ENCODE results near the gene RAB36.

DNA sequence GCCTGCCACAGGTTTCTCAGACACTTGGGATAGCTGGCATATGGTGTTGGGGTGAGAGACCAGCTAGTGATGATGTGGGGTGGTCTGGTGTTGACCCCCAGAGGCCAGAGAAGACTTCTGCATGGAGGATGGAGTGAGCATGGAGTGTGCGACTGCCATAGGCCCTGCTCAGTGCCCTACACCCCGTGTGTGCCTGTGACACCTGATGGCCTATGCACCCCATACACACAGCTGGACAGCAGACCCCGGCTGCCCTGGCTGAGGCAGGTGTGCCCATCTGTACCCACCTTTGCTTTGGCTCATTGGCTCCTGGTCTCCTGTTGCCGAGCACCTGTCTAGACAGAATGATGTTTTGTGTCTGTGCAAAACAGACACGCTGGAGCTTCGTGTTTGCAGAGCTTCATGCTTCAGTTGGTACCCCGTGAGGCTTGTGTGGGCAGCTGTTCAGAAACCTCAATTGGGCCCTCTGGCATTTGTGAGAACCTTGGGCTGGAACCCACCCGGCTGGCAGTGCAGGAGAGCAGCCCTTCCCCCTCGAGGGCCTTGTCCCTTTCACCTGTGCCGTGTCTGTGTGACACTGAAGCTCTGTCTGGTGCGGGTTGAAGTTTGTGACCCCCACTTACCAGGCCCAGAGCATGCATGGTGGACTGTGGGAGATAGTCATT is 62.6 kb downstream of the RAB36 start:
- TF ChIP-seq, protein P1, sequence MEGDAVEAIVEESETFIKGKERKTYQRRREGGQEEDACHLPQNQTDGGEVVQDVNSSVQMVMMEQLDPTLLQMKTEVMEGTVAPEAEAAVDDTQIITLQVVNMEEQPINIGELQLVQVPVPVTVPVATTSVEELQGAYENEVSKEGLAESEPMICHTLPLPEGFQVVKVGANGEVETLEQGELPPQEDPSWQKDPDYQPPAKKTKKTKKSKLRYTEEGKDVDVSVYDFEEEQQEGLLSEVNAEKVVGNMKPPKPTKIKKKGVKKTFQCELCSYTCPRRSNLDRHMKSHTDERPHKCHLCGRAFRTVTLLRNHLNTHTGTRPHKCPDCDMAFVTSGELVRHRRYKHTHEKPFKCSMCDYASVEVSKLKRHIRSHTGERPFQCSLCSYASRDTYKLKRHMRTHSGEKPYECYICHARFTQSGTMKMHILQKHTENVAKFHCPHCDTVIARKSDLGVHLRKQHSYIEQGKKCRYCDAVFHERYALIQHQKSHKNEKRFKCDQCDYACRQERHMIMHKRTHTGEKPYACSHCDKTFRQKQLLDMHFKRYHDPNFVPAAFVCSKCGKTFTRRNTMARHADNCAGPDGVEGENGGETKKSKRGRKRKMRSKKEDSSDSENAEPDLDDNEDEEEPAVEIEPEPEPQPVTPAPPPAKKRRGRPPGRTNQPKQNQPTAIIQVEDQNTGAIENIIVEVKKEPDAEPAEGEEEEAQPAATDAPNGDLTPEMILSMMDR (IDR thresholded peaks at IDR 0.05; ENCODE audit: borderline replicate concordance, extremely low read depth, low read length, poor library complexity, severe bottlenecking), result no peak
- no peak for TF ChIP-seq EZH2 (IDR thresholded peaks at IDR 0.05; ENCODE audit: borderline replicate concordance, low read depth, low read length, severe bottlenecking)
